ENCODE results near the gene NDUFV1. TPM values are rescaled to one million over a fixed set of nuclear protein-coding genes. Genes with fewer than 3 reads are reported as not detected.

The NDUFV1 gene
- total and polyA plus RNA-seq, 4 donors, result 83.6 to 172 (median 163) TPM

- no peaks in the 10 kb centered on the region for H3K9me3 ChIP-seq (ENCODE audit: control insufficient read depth in 4 of 4, low read length in 3 of 4)
- no peak overlapping the region for H3K27ac ChIP-seq (ENCODE audit: low read depth in 1 of 2, low read length in 2 of 2)
- no peak for TF ChIP-seq FOXA1 (IDR thresholded peaks at IDR 0.05)
- no peak for TF ChIP-seq RAD21 (IDR thresholded peaks at IDR 0.05)
- no peak for TF ChIP-seq GABPA (IDR thresholded peaks at IDR 0.05 in 1 of 2, conservative IDR thresholded peaks at IDR 0.05 in 1 of 2)
- TF ChIP-seq MAX (IDR thresholded peaks at IDR 0.05), result no peak
These were observed 13.2 kb upstream of the NDUFV1 start for GRCh38 chr11:67593565-67593905.

GRCh38 chr11:67594480-67594879 is 12.3 kb upstream of the NDUFV1 start:
- H3K36me3 ChIP-seq (ENCODE audit: control insufficient read depth in 4 of 4, insufficient read depth in 3 of 4, low read depth in 1 of 4, low read length in 3 of 4), result no peaks in the 10 kb centered on the region
- H3K27me3 ChIP-seq (ENCODE audit: control insufficient read depth in 4 of 4, insufficient read depth in 4 of 4, low read length in 3 of 4), result no peaks in the 10 kb centered on the region
- WGBS, result 73% methylated on average over 3 of the region's 3 CpGs
- H3K4me3 ChIP-seq (ENCODE audit: low read depth in 1 of 3, low read length in 3 of 3), result no peak overlapping the region
- DNase-seq (ENCODE audit: low spot score), result no peak
- H3K9me3 ChIP-seq (ENCODE audit: control insufficient read depth in 4 of 4, low read length in 3 of 4), result no peaks in the 10 kb centered on the region
- H3K4me1 ChIP-seq (ENCODE audit: control insufficient read depth in 4 of 4, insufficient read depth in 4 of 4, low read length in 3 of 4), result no peaks in the 10 kb centered on the region
- H3K9ac ChIP-seq (ENCODE audit: low read depth in 1 of 2, low read length in 2 of 2), result no peak overlapping the region
- no peak for TF ChIP-seq RXRA (IDR thresholded peaks at IDR 0.05)
- no peak for TF ChIP-seq YY1 (IDR thresholded peaks at IDR 0.05)
- no peak for TF ChIP-seq RAD21 (IDR thresholded peaks at IDR 0.05)
- TF ChIP-seq FOXA1 (IDR thresholded peaks at IDR 0.05), result no peak
- no peak for TF ChIP-seq GABPA (IDR thresholded peaks at IDR 0.05 in 1 of 2, conservative IDR thresholded peaks at IDR 0.05 in 1 of 2)
- no peak for TF ChIP-seq EGR1 (IDR thresholded peaks at IDR 0.05; ENCODE audit: low read depth in 2 of 2)
- TF ChIP-seq TAF1 (conservative IDR thresholded peaks at IDR 0.05), result no peak
- no peak for TF ChIP-seq CTCF (IDR thresholded peaks at IDR 0.05; ENCODE audit: low read depth, low read length, missing input control)
- TF ChIP-seq REST (IDR thresholded peaks at IDR 0.05), result no peak
- TF ChIP-seq NR2F2 (IDR thresholded peaks at IDR 0.05), result no peak
- TF ChIP-seq MAX (IDR thresholded peaks at IDR 0.05), result no peak
- no peak for TF ChIP-seq ZBTB33 (IDR thresholded peaks at IDR 0.05)
- TF ChIP-seq HNF4A (conservative IDR thresholded peaks at IDR 0.05), result no peak
- no peak for TF ChIP-seq ATF3 (IDR thresholded peaks at IDR 0.05)
- TF ChIP-seq FOXA2 (IDR thresholded peaks at IDR 0.05), result no peak
- no peak for TF ChIP-seq JUND (IDR thresholded peaks at IDR 0.05)
- H3K27ac ChIP-seq (ENCODE audit: low read depth in 1 of 2, low read length in 2 of 2), result no peak overlapping the region

More at GRCh38 chr11:67593565-67593905, 13.2 kb upstream of the NDUFV1 start:
- Histone ChIP-seq H3K4me1 (ENCODE audit: control insufficient read depth in 4 of 4, insufficient read depth in 4 of 4, low read length in 3 of 4) (no peaks in the 10 kb centered on the region), H3K36me3 (ENCODE audit: control insufficient read depth in 4 of 4, insufficient read depth in 3 of 4, low read depth in 1 of 4, low read length in 3 of 4) (no peaks in the 10 kb centered on the region), H3K27me3 (ENCODE audit: control insufficient read depth in 4 of 4, insufficient read depth in 4 of 4, low read length in 3 of 4) (no peaks in the 10 kb centered on the region), H3K9ac (ENCODE audit: low read depth in 1 of 2, low read length in 2 of 2) (no peak overlapping the region), H3K4me3 (ENCODE audit: low read depth in 1 of 3, low read length in 3 of 3) (no peak overlapping the region)
- no peak for DNase-seq (ENCODE audit: low spot score)
- 70% methylated on average over 3 of the region's 3 CpGs for WGBS

All from liver (tissue), 9 donors.